IMR-90 (cell line): ENCODE results near the gene PP2D1. TPM values are rescaled to one million over a fixed set of nuclear protein-coding genes. Genes with fewer than 3 reads are reported as not detected.

Experiments
- ATAC-seq: fragments of 200-7000 bp; cut with Tn5 transposase; 2 replicates; pipeline ENCODE4 v1.9.1; 2020; ENCODE audit warnings: low read depth, mild to moderate bottlenecking, moderate library complexity
- BruUV-seq: library from RNA; stranded (reverse); fragments of 400-500 nt; replicated peaks from 2 replicates; lab custom pipeline; 2021; lab: Mats Ljungman, UMichigan
- CTCF ChIA-PET: fragments of 300-600 bp; formaldehyde crosslinking; extraction: SDS; loops from one replicate; lab custom pipeline; 2021; ENCODE audit warnings: antibody characterized with exemption; lab: Yijun Ruan, JAX
- POLR2A ChIA-PET: fragments of 300-600 bp; sonication (Branson Sonifier 250); formaldehyde crosslinking; loops from one replicate; lab custom pipeline; 2022; ENCODE audit warnings: antibody characterized with exemption; ENCODE audit not compliant: unreplicated experiment; lab: Charles Lee
- DNase-seq: peaks from one replicate; pipeline ENCODE4 v3.0.0; 2013
- H2AFZ ChIP-seq: replicated peaks from 2 replicates; pipeline ENCODE3; 2013; ENCODE audit warnings: low read length, mild to moderate bottlenecking; ENCODE audit not compliant: poor library complexity
- H2AK5ac ChIP-seq: 2 replicates; pipeline ENCODE4 v1.6.1; 2013; ENCODE audit warnings: low read depth, low read length, inconsistent platforms
- H2AK9ac ChIP-seq: replicated peaks from 2 replicates; pipeline ENCODE3; 2013; ENCODE audit warnings: mild to moderate bottlenecking, low read depth, low read length, moderate library complexity; ENCODE audit not compliant: poor library complexity
- H2BK120ac ChIP-seq: 2 replicates; pipeline ENCODE4 v1.6.1; 2013; ENCODE audit warnings: low read depth, low read length, inconsistent platforms
- H2BK15ac ChIP-seq: 3 replicates; pipeline ENCODE4 v1.6.1; 2013; ENCODE audit warnings: low read depth, low read length, inconsistent platforms
- H2BK20ac ChIP-seq: 2 replicates; pipeline ENCODE4 v1.6.1; 2013; ENCODE audit warnings: low read depth, mild to moderate bottlenecking, inconsistent platforms, low read length, moderate library complexity
- H2BK5ac ChIP-seq: 2 replicates; pipeline ENCODE4 v1.6.1; 2013; ENCODE audit warnings: mild to moderate bottlenecking, low read depth, low read length, inconsistent platforms; ENCODE audit not compliant: poor library complexity, severe bottlenecking
- H3K14ac ChIP-seq: replicated peaks from 2 replicates; pipeline ENCODE4 v1.6.1; 2013; ENCODE audit warnings: low read depth, low read length, inconsistent platforms
- H3K18ac ChIP-seq: 2 replicates; pipeline ENCODE4 v1.6.1; 2013; ENCODE audit warnings: low read depth, low read length, control low read depth
- H3K23ac ChIP-seq: 2 replicates; pipeline ENCODE4 v1.6.1; 2013; ENCODE audit warnings: low read depth, low read length, inconsistent platforms
- H3K27ac ChIP-seq: 2 replicates; pipeline ENCODE4 v1.5.1; 2013; ENCODE audit warnings: mild to moderate bottlenecking, control low read depth, low read length; ENCODE audit not compliant: insufficient read depth
- H3K27me3 ChIP-seq: 2 replicates; pipeline ENCODE4 v1.6.1; 2013; ENCODE audit warnings: low read length; ENCODE audit not compliant: control insufficient read depth, insufficient read depth
- H3K36me3 ChIP-seq: 2 replicates; pipeline ENCODE4 v1.6.1; 2013; ENCODE audit warnings: low read length, mixed read lengths; ENCODE audit not compliant: control insufficient read depth, insufficient read depth
- H3K4ac ChIP-seq: 2 replicates; pipeline ENCODE4 v1.6.1; 2013; ENCODE audit warnings: low read depth, low read length, inconsistent platforms
- H3K4me1 ChIP-seq: 2 replicates; pipeline ENCODE4 v1.6.1; 2013; ENCODE audit warnings: low read length, mixed read lengths; ENCODE audit not compliant: control insufficient read depth, insufficient read depth
- H3K4me2 ChIP-seq: 2 replicates; pipeline ENCODE4 v1.6.1; 2013; ENCODE audit warnings: low read depth, mild to moderate bottlenecking, control low read depth, low read length, moderate library complexity
- H3K4me3 ChIP-seq: 2 replicates; pipeline ENCODE4 v1.5.1; 2013; ENCODE audit warnings: low read depth, mild to moderate bottlenecking, control low read depth, low read length, moderate library complexity; ENCODE audit not compliant: insufficient read depth
- H3K56ac ChIP-seq: 2 replicates; pipeline ENCODE4 v1.6.1; 2013; ENCODE audit warnings: low read length, inconsistent platforms; ENCODE audit not compliant: insufficient read depth; ENCODE audit errors: extremely low read depth
- H3K79me1 ChIP-seq, 2 experiments: 2 replicates each; pipeline ENCODE4 v1.6.1; 2013; ENCODE audit warnings: low read length in 2 of 2, inconsistent platforms in 1 of 2, low read depth in 1 of 2
- H3K9ac ChIP-seq: 2 replicates; pipeline ENCODE4 v1.6.1; 2013; ENCODE audit warnings: low read depth, low read length, control low read depth
- H3K9me1 ChIP-seq: 2 replicates; pipeline ENCODE4 v1.6.1; 2013; ENCODE audit warnings: low read length, inconsistent platforms; ENCODE audit not compliant: insufficient read depth
- H3K9me3 ChIP-seq: 2 replicates; pipeline ENCODE4 v1.6.1; 2013; ENCODE audit warnings: low read length; ENCODE audit not compliant: control insufficient read depth, insufficient read depth
- H4K20me1 ChIP-seq: 2 replicates; pipeline ENCODE4 v1.6.1; 2013; ENCODE audit warnings: low read length, inconsistent platforms; ENCODE audit not compliant: insufficient read depth
- H4K5ac ChIP-seq: 2 replicates; pipeline ENCODE4 v1.6.1; 2013; ENCODE audit warnings: mild to moderate bottlenecking, low read depth, low read length, control low read depth
- H4K8ac ChIP-seq, 2 experiments: 2 replicates each; pipeline ENCODE4 v1.6.1; 2013; ENCODE audit warnings: low read depth in 2 of 2, low read length in 2 of 2, control low read depth in 1 of 2, inconsistent platforms in 1 of 2
- H4K91ac ChIP-seq: 2 replicates; pipeline ENCODE4 v1.6.1; 2013; ENCODE audit warnings: low read depth, low read length, inconsistent platforms; ENCODE audit not compliant: insufficient read depth
- BHLHE40 ChIP-seq: fragments of 150-350 bp; IDR thresholded peaks from 2 replicates; pipeline ENCODE4 v1.6.1; 2016; ENCODE audit warnings: mild to moderate bottlenecking, low read depth, low read length
- CEBPB ChIP-seq: IDR thresholded peaks from 2 replicates; pipeline ENCODE4 v1.6.1; 2012; ENCODE audit warnings: low read depth, low read length, improper control_type of control experiment
- CHD1 ChIP-seq: IDR thresholded peaks from 2 replicates; pipeline ENCODE4 v1.6.1; 2012; ENCODE audit warnings: low read depth, low read length, improper control_type of control experiment
- FOS ChIP-seq: fragments of 150-350 bp; IDR thresholded peaks from 2 replicates; pipeline ENCODE4 v1.6.1; 2016; ENCODE audit warnings: low read depth, low read length
- MAFK ChIP-seq: IDR thresholded peaks from 2 replicates; pipeline ENCODE4 v1.6.1; 2012; ENCODE audit warnings: low read depth, low read length, improper control_type of control experiment
- MAZ ChIP-seq: IDR thresholded peaks from 2 replicates; pipeline ENCODE4 v1.6.1; 2012; ENCODE audit warnings: low read depth, mild to moderate bottlenecking, low read length, improper control_type of control experiment, moderate library complexity, borderline replicate concordance
- MXI1 ChIP-seq: IDR thresholded peaks from 2 replicates; pipeline ENCODE4 v1.6.1; 2012; ENCODE audit warnings: low read depth, mild to moderate bottlenecking, low read length, moderate library complexity, borderline replicate concordance
- NFE2L2 ChIP-seq: fragments of 150-350 bp; IDR thresholded peaks from 2 replicates; pipeline ENCODE4 v1.6.1; 2016; ENCODE audit warnings: low read depth, mild to moderate bottlenecking, low read length
- POLR2A ChIP-seq: IDR thresholded peaks from 2 replicates; pipeline ENCODE4 v1.6.1; 2012; ENCODE audit warnings: mild to moderate bottlenecking, low read depth, low read length
- RAD21 ChIP-seq: IDR thresholded peaks from 2 replicates; pipeline ENCODE4 v1.6.1; 2012; ENCODE audit warnings: low read length, improper control_type of control experiment
- RCOR1 ChIP-seq: IDR thresholded peaks from 2 replicates; pipeline ENCODE4 v1.6.1; 2012; ENCODE audit warnings: mild to moderate bottlenecking, low read length, improper control_type of control experiment; ENCODE audit not compliant: insufficient replicate concordance
- RFX5 ChIP-seq: IDR thresholded peaks from 2 replicates; pipeline ENCODE4 v1.8.0; 2012; ENCODE audit warnings: low read depth, mild to moderate bottlenecking, low read length, moderate library complexity
- SMC3 ChIP-seq: fragments of 150-350 bp; IDR thresholded peaks from 2 replicates; pipeline ENCODE4 v1.6.1; 2016; ENCODE audit warnings: low read depth, mild to moderate bottlenecking, antibody characterized with exemption, low read length, moderate library complexity
- WGBS, 2 experiments: methylation state at CpG; one replicate each; pipeline versions ENCODE4 v1.1.5 to v1.1.7; 2013; ENCODE audit warnings: missing lambda C conversion rate in 2 of 2; ENCODE audit not compliant: insufficient read length in 1 of 2; ENCODE audit errors: extremely low coverage in 2 of 2; 5-methylcytosine and 5-hydroxymethylcytosine counted together
- dilution Hi-C: fragments of 300-500 bp; cut with HindIII; formaldehyde crosslinking; loops from one replicate; pipeline ENCODE4 v1.14.3; 2018; ENCODE audit warnings: low sequenced_read_pairs; ENCODE audit not compliant: unreplicated experiment
- in situ Hi-C: fragments of 300-500 bp; cut with MboI; formaldehyde crosslinking; loops from 3 replicates; pipeline ENCODE4 v1.14.3; 2019; ENCODE audit warnings: low sequenced_read_pairs, inconsistent platforms, mixed read lengths
- intact Hi-C: fragments of 100-400 bp; cut with micrococcal nuclease; formaldehyde crosslinking; loops from 2 replicates; pipeline ENCODE4 v1.10.0; 2022
- polyA plus RNA-seq, 3 experiments: library from polyadenylated mRNA; depleted of rRNA; stranded (reverse); fragments of >200 nt; gene quantifications; 2 replicates each; pipeline ENCODE4 v1.2.3, GENCODE V29; 2012; ENCODE audit warnings: low replicate concordance in 1 of 3
- total RNA-seq: library from RNA; depleted of rRNA; stranded (reverse); fragments of >200 nt; gene quantifications from 2 replicates; pipeline ENCODE4 v1.2.3, GENCODE V29; 2012
- TF ChIP-seq, protein P1 (sequence below): fragments of 150-350 bp; IDR thresholded peaks from 2 replicates; pipeline ENCODE4 v1.6.1; 2017; ENCODE audit warnings: mild to moderate bottlenecking, antibody characterized with exemption, low read length, low read depth
- TF ChIP-seq, protein P2 (sequence below): conservative IDR thresholded peaks from 2 replicates; pipeline ENCODE4 v1.5.1; 2012; ENCODE audit warnings: mild to moderate bottlenecking, low read depth, low read length, improper control_type of control experiment
- TF ChIP-seq, protein P3 (sequence below): fragments of 150-350 bp; IDR thresholded peaks from 2 replicates; pipeline ENCODE4 v1.6.1; 2016; ENCODE audit warnings: low read depth, mild to moderate bottlenecking, low read length, moderate library complexity, borderline replicate concordance

The PP2D1 gene
- total and polyA plus RNA-seq, 2 of the 4 experiments (the other 2 are of a cell fraction), result not detected

GRCh38 chr3:20013396-20013795 lies 1.3 kb upstream of the PP2D1 start:
- TF ChIP-seq NFE2L2 (no peak), CHD1 (no peak), RCOR1 (no peak), SMC3 (no peak), RAD21 (no peak), BHLHE40 (no peak), POLR2A (no peak), FOS (no peak), MAZ (no peak), MXI1 (no peak), MAFK (no peak), RFX5 (no peak), CEBPB (no peak)
- TF ChIP-seq, protein P1, sequence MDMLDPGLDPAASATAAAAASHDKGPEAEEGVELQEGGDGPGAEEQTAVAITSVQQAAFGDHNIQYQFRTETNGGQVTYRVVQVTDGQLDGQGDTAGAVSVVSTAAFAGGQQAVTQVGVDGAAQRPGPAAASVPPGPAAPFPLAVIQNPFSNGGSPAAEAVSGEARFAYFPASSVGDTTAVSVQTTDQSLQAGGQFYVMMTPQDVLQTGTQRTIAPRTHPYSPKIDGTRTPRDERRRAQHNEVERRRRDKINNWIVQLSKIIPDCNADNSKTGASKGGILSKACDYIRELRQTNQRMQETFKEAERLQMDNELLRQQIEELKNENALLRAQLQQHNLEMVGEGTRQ, result no peak
- TF ChIP-seq, protein P2, sequence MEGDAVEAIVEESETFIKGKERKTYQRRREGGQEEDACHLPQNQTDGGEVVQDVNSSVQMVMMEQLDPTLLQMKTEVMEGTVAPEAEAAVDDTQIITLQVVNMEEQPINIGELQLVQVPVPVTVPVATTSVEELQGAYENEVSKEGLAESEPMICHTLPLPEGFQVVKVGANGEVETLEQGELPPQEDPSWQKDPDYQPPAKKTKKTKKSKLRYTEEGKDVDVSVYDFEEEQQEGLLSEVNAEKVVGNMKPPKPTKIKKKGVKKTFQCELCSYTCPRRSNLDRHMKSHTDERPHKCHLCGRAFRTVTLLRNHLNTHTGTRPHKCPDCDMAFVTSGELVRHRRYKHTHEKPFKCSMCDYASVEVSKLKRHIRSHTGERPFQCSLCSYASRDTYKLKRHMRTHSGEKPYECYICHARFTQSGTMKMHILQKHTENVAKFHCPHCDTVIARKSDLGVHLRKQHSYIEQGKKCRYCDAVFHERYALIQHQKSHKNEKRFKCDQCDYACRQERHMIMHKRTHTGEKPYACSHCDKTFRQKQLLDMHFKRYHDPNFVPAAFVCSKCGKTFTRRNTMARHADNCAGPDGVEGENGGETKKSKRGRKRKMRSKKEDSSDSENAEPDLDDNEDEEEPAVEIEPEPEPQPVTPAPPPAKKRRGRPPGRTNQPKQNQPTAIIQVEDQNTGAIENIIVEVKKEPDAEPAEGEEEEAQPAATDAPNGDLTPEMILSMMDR, result no peak
- TF ChIP-seq, protein P3, sequence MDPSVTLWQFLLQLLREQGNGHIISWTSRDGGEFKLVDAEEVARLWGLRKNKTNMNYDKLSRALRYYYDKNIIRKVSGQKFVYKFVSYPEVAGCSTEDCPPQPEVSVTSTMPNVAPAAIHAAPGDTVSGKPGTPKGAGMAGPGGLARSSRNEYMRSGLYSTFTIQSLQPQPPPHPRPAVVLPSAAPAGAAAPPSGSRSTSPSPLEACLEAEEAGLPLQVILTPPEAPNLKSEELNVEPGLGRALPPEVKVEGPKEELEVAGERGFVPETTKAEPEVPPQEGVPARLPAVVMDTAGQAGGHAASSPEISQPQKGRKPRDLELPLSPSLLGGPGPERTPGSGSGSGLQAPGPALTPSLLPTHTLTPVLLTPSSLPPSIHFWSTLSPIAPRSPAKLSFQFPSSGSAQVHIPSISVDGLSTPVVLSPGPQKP, result no peak
- dilution Hi-C loops (no loop called here), intact Hi-C loops (no loop called here), in situ Hi-C loops (no loop called here)
- H3K79me1 ChIP-seq, result no peaks in the 10 kb centered on the region
- H3K9me3 ChIP-seq, result no peaks in the 10 kb centered on the region
- DNase-seq (no peak), ATAC-seq (no peak)
- H2AK5ac ChIP-seq, result no peak overlapping the region
- H2AFZ ChIP-seq, result no peak overlapping the region
- WGBS, 2 experiments, result 83% methylated on average over 1 of the region's 1 CpG; no CpG with 5 or more reads in 1 of the 2 experiments
- H2BK120ac ChIP-seq, result no peak overlapping the region
- no peak overlapping the region for H2BK5ac ChIP-seq
- BruUV-seq, result no TSS peak
- no peak overlapping the region for H4K8ac ChIP-seq
- H4K91ac ChIP-seq, result no peak overlapping the region
- no peaks in the 10 kb centered on the region; the same call in 1 of the 2 replicates for H3K9me1 ChIP-seq
- no peak overlapping the region for H3K4ac ChIP-seq
- no peak overlapping the region for H3K56ac ChIP-seq
- H3K18ac ChIP-seq, result no peak overlapping the region
- H2AK9ac ChIP-seq, result no peak overlapping the region
- no peaks in the 10 kb centered on the region for H4K20me1 ChIP-seq
- H3K27me3 ChIP-seq, result no peaks in the 10 kb centered on the region
- H3K23ac ChIP-seq, result no peak overlapping the region
- CTCF ChIA-PET, result interaction anchor here (0.6 kb wide), 2 partner anchors 20 to 56 kb away, joined by 3 to 5 read pairs; no protein-coding TSS in a partner anchor
- no peak overlapping the region for H3K27ac ChIP-seq
- POLR2A ChIA-PET, result no interaction called here
- H3K14ac ChIP-seq, result no peak overlapping the region
- H3K36me3 ChIP-seq, result no peaks in the 10 kb centered on the region
- no peak overlapping the region for H4K5ac ChIP-seq
- no peak overlapping the region for H3K9ac ChIP-seq
- no peak overlapping the region for H2BK20ac ChIP-seq
- H2BK15ac ChIP-seq, result no peak overlapping the region
- H3K4me2 ChIP-seq, result no peak overlapping the region
- H3K4me1 ChIP-seq, result no peaks in the 10 kb centered on the region
- H3K4me3 ChIP-seq, result no peak overlapping the region
